OCI-LY1 (cell line): ENCODE results near the gene RENBP.

Source experiments
- H2AFZ ChIP-seq: fragments of 200-600 bp; sonication (generic), shearing (Covaris generic); 2 replicates; pipeline ENCODE4 v1.6.0; 2014; ENCODE audit warnings: antibody characterized with exemption, mild to moderate bottlenecking, low read length
- H3F3A ChIP-seq: fragments of 200-600 bp; sonication (generic), shearing (Covaris generic); 2 replicates; pipeline ENCODE4 v1.6.0; 2014; ENCODE audit warnings: mild to moderate bottlenecking, antibody characterized with exemption, low read length, moderate library complexity; ENCODE audit not compliant: insufficient read depth
- H3K27ac ChIP-seq: fragments of 200-600 bp; sonication (generic); 2 replicates; pipeline ENCODE4 v1.5.1; 2014; ENCODE audit warnings: low read length, mixed run types, mild to moderate bottlenecking, low read depth; ENCODE audit not compliant: poor library complexity, severe bottlenecking
- H3K27me3 ChIP-seq: fragments of 200-600 bp; sonication (generic); 2 replicates; pipeline ENCODE4 v1.6.0; 2014; ENCODE audit warnings: antibody characterized with exemption, mild to moderate bottlenecking, low read length, moderate library complexity; ENCODE audit not compliant: insufficient read depth
- H3K36me3 ChIP-seq: fragments of 200-600 bp; sonication (generic); 2 replicates; pipeline ENCODE4 v1.6.1; 2014; ENCODE audit warnings: mild to moderate bottlenecking, antibody characterized with exemption, low read length, moderate library complexity, mixed read lengths; ENCODE audit not compliant: insufficient read depth
- H3K4me1 ChIP-seq: fragments of 200-600 bp; sonication (generic); 2 replicates; pipeline ENCODE4 v1.5.1; 2014; ENCODE audit warnings: mild to moderate bottlenecking, low read length, moderate library complexity; ENCODE audit not compliant: insufficient read depth, severe bottlenecking
- H3K4me2 ChIP-seq: fragments of 200-600 bp; sonication (generic), shearing (Covaris generic); 2 replicates; pipeline ENCODE4 v1.6.1; 2014; ENCODE audit warnings: low read length
- H3K4me3 ChIP-seq: fragments of 200-600 bp; sonication (generic); 2 replicates; pipeline ENCODE4 v1.5.1; 2014; ENCODE audit warnings: low read length, low read depth, mild to moderate bottlenecking, mixed read lengths; ENCODE audit not compliant: poor library complexity, severe bottlenecking
- H3K79me2 ChIP-seq: fragments of 200-600 bp; shearing (Covaris generic); 2 replicates; pipeline ENCODE4 v1.6.1; 2016; ENCODE audit warnings: mixed run types, low read length, mixed read lengths; ENCODE audit not compliant: insufficient read depth
- H3K9ac ChIP-seq: fragments of 200-600 bp; sonication (generic), shearing (Covaris generic); 2 replicates; pipeline ENCODE4 v1.6.1; 2014; ENCODE audit warnings: mild to moderate bottlenecking, low read length, mixed read lengths
- H3K9me2 ChIP-seq: fragments of 200-600 bp; sonication (generic), shearing (Covaris generic); 2 replicates; pipeline ENCODE4 v1.6.1; 2014; ENCODE audit warnings: low read depth, mild to moderate bottlenecking, low read length, mixed read lengths
- H3K9me3 ChIP-seq: fragments of 200-600 bp; shearing (Covaris generic); 2 replicates; pipeline ENCODE4 v1.6.1; 2014; ENCODE audit warnings: low read length, mixed read lengths
- H4K20me1 ChIP-seq: fragments of 200-600 bp; sonication (generic), shearing (Covaris generic); 2 replicates; pipeline ENCODE4 v1.6.0; 2016; ENCODE audit warnings: mild to moderate bottlenecking, low read length; ENCODE audit not compliant: insufficient read depth
- CTCF ChIP-seq: fragments of 200-600 bp; sonication (generic), shearing (Covaris generic); IDR thresholded peaks from 2 replicates; pipeline ENCODE4 v1.5.1; 2017; ENCODE audit warnings: mild to moderate bottlenecking, antibody characterized with exemption, low read length, moderate library complexity, mixed read lengths
- EZH2 ChIP-seq: fragments of 200-600 bp; sonication (generic), shearing (Covaris generic); IDR thresholded peaks from 2 replicates; pipeline ENCODE4 v1.8.0; 2017; ENCODE audit warnings: borderline replicate concordance, mixed run types, mild to moderate bottlenecking, antibody characterized with exemption, low read length, moderate library complexity, mixed read lengths

RENBP gene

GRCh38 chrX:153926858-153927671, 17.4 kb downstream of the RENBP start:
- peaks cover 26% of the 10 kb centered on the region; the same call in 1 of the 2 replicates for H3K36me3 ChIP-seq
- H3K27me3 ChIP-seq, result no peaks in the 10 kb centered on the region
- peaks cover 59% of the 10 kb centered on the region for H3K4me1 ChIP-seq
- H3K9ac ChIP-seq, result peak overlapping the region; percentile 97
- peak overlapping the region; percentile 100 for H3K27ac ChIP-seq
- H3F3A ChIP-seq, result no peaks in the 10 kb centered on the region
- TF ChIP-seq CTCF, result no peak
- no peak for TF ChIP-seq EZH2
- H3K79me2 ChIP-seq, result no peaks in the 10 kb centered on the region
- H3K4me2 ChIP-seq, result peak overlapping the region; percentile 95
- no peaks in the 10 kb centered on the region for H3K9me2 ChIP-seq
- H3K9me3 ChIP-seq, result no peaks in the 10 kb centered on the region
- no peaks in the 10 kb centered on the region for H4K20me1 ChIP-seq
- H2AFZ ChIP-seq, result no peak overlapping the region
- H3K4me3 ChIP-seq, result peak overlapping the region; percentile 95

GRCh38 chrX:153926552-153926857, 17.9 kb downstream of the RENBP start:
- no peaks in the 10 kb centered on the region for H3K79me2 ChIP-seq
- no peaks in the 10 kb centered on the region for H4K20me1 ChIP-seq
- peak overlapping the region; percentile 95 for H3K4me3 ChIP-seq
- peak overlapping the region; percentile 97 for H3K9ac ChIP-seq
- peaks cover 59% of the 10 kb centered on the region for H3K4me1 ChIP-seq
- H3K27me3 ChIP-seq, result no peaks in the 10 kb centered on the region
- no peaks in the 10 kb centered on the region for H3K9me2 ChIP-seq
- peak overlapping the region; percentile 95 for H3K4me2 ChIP-seq
- TF ChIP-seq EZH2, result no peak
- TF ChIP-seq CTCF, result no peak
- H3K9me3 ChIP-seq, result no peaks in the 10 kb centered on the region
- peaks cover 23% of the 10 kb centered on the region; the same call in 1 of the 2 replicates for H3K36me3 ChIP-seq
- peak overlapping the region; percentile 100 for H3K27ac ChIP-seq
- H2AFZ ChIP-seq, result no peak overlapping the region
- no peaks in the 10 kb centered on the region for H3F3A ChIP-seq

- H3K36me3 ChIP-seq, result peaks cover 23% of the 10 kb centered on the region; the same call in 1 of the 2 replicates
- H3K4me1 ChIP-seq, result peaks cover 59% of the 10 kb centered on the region
- no peak within 1 kb of the TSS for H2AFZ ChIP-seq
- no peak for TF ChIP-seq EZH2
- no peak for TF ChIP-seq CTCF
- H4K20me1 ChIP-seq, result no peaks in the 10 kb centered on the region
- no peaks in the 10 kb centered on the region for H3K9me3 ChIP-seq
- no peaks in the 10 kb centered on the region for H3K27me3 ChIP-seq
- H3K4me3 ChIP-seq, result peak within 1 kb of the TSS; percentile 95
- peak within 1 kb of the TSS; percentile 97 for H3K9ac ChIP-seq
- H3F3A ChIP-seq, result no peaks in the 10 kb centered on the region
- H3K79me2 ChIP-seq, result no peaks in the 10 kb centered on the region
- H3K27ac ChIP-seq, result peak within 1 kb of the TSS; percentile 100
- peak within 1 kb of the TSS; percentile 95 for H3K4me2 ChIP-seq
- no peaks in the 10 kb centered on the region for H3K9me2 ChIP-seq
Measured at GRCh38 chrX:153925739-153926551, 18.5 kb downstream of the RENBP start, which contains the start of gene ARHGAP4. ARHGAP4 (minus strand) TSS chrX:153926264; CDS start chrX:153926202, 62 bp downstream.
